Measurements from ENCODE around the gene FLYWCH2. TPM values are rescaled to one million over a fixed set of nuclear protein-coding genes. Genes with fewer than 3 reads are reported as not detected.
"Not testable (repeated sequence)": the region's sequence is repeated elsewhere in the genome, so short reads cannot be mapped to it uniquely, and the experiment has no call there.

FLYWCH2 gene
- total RNA-seq, 1 donor from 2014 or later: 69.5 TPM

DNA sequence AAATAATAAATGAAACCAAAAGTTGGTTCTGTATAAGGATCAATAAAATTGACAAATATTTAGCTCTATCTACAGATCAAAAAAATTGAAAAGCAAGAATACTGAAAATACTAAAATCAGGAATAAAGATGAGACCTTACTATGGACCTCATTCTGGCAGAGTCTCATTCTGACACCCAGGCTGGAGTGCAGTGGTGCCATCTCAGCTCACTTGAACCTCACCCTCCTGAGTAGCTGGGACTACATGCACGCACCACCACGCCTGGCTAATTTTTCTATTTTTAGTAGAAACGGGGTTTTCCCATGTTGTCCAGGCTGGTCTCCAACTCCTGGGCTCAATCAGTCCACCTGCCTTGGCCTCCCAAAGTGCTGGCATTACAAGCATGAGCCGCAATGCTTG, 59.0 kb downstream of the FLYWCH2 start:
- DNase-seq (ENCODE audit: low read depth): no peak
- H3K27me3 ChIP-seq (ENCODE audit: control insufficient read depth, insufficient read depth, low read length): no peaks in the 10 kb centered on the region
- no peak overlapping the region for H3K4me3 ChIP-seq (ENCODE audit: low read depth, low read length)
- no peak for TF ChIP-seq CTCF (IDR thresholded peaks at IDR 0.05; ENCODE audit: insufficient read depth, low read length, poor library complexity, severe bottlenecking)
- H3K36me3 ChIP-seq (ENCODE audit: control insufficient read depth, insufficient read depth, low read length): peaks cover 4% of the 10 kb centered on the region

DNA sequence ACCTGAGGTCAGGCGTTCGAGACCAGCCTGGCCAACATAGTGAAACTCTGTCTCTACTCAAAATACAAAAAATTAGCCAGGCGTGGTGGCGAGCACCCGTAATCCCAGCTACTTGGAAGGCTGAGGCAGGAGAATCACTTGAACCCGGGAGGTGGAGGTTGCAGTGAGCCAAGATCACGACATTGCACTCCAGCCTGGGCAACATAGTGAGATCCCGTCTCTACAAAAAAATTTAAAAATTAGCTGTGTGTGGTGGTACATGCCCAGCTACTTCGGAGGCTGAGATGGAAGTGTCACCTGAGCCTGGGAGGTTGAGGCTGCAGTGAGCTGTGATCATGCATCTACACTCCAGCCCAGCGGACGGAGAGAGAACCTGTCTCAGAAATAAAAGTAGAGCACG, 60.7 kb downstream of the FLYWCH2 start:
- not testable (repeated sequence) for H3K4me3 ChIP-seq (ENCODE audit: low read depth, low read length); H3K27me3 ChIP-seq (ENCODE audit: control insufficient read depth, insufficient read depth, low read length); H3K36me3 ChIP-seq (ENCODE audit: control insufficient read depth, insufficient read depth, low read length); DNase-seq (ENCODE audit: low read depth)

DNA sequence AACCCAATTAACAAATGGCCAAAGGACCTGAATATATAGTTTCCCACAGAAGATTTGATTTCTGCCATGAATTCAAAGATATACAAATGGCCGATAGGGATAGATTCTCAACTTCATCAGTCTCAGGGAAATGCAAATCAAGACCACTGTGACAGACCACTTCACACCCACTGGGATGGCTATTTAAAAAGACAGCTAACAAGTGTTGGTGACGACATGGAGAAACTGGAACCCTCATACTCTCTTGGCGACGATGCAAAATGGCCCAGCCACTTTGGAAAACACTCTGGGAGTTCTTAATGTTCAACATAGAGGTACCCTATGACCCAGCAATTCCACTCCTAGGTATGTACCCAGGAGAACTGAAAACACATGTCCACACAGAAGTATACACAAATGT, 63.6 kb downstream of the FLYWCH2 start:
- H3K36me3 ChIP-seq (ENCODE audit: control insufficient read depth, insufficient read depth, low read length): peaks cover 2% of the 10 kb centered on the region
- no peak for DNase-seq (ENCODE audit: low read depth)
- no peak overlapping the region for H3K4me3 ChIP-seq (ENCODE audit: low read depth, low read length)
- no peak for TF ChIP-seq CTCF (IDR thresholded peaks at IDR 0.05; ENCODE audit: insufficient read depth, low read length, poor library complexity, severe bottlenecking)
- H3K27me3 ChIP-seq (ENCODE audit: control insufficient read depth, insufficient read depth, low read length): no peaks in the 10 kb centered on the region

Other genes with a start within 250 kb of the FLYWCH2 start
- 47.4 and 47.8 TPM in 2 replicates for gene KCTD5, start 200.7 kb upstream of the FLYWCH2 start, total RNA-seq
- 2.9 and 3.1 TPM in 2 replicates for gene PRSS27, start 163.0 kb upstream of the FLYWCH2 start, total RNA-seq
- 82.6 and 136 TPM in 2 replicates for gene SRRM2, start 130.6 kb upstream of the FLYWCH2 start, total RNA-seq
- gene ELOB, start 105.9 kb upstream of the FLYWCH2 start, total RNA-seq: 557 and 714 TPM in 2 replicates
- not detected in 2 replicates for gene PRSS33, start 95.7 kb upstream of the FLYWCH2 start, total RNA-seq
- gene PRSS41, start 84.7 kb upstream of the FLYWCH2 start, total RNA-seq: not detected in 2 replicates
- 0.29 and 3.0 TPM in 2 replicates for gene PRSS21, start 66.0 kb upstream of the FLYWCH2 start, total RNA-seq
- gene ZG16B, start 52.9 kb upstream of the FLYWCH2 start, total RNA-seq: 1.1 and 2.8 TPM in 2 replicates
- 71.8 and 76.0 TPM in 2 replicates for gene PRSS22, start 25.0 kb upstream of the FLYWCH2 start, total RNA-seq
- 48.4 and 66.1 TPM in 2 replicates for gene FLYWCH1, start 28.7 kb downstream of the FLYWCH2 start, total RNA-seq
- gene KREMEN2, start 81.1 kb downstream of the FLYWCH2 start, total RNA-seq: 0.04 and 1.3 TPM in 2 replicates
- gene PAQR4, start 86.1 kb downstream of the FLYWCH2 start, total RNA-seq: 14.2 and 15.2 TPM in 2 replicates
- 5.1 and 6.1 TPM in 2 replicates for gene PKMYT1, start 97.2 kb downstream of the FLYWCH2 start, total RNA-seq
- 1.0 and 3.1 TPM in 2 replicates for gene CLDN9, start 129.7 kb downstream of the FLYWCH2 start, total RNA-seq
- 319 and 359 TPM in 2 replicates for gene CLDN6, start 135.0 kb downstream of the FLYWCH2 start, total RNA-seq
- 572 and 754 TPM in 2 replicates for gene TNFRSF12A, start 137.2 kb downstream of the FLYWCH2 start, total RNA-seq
- gene HCFC1R1, start 140.7 kb downstream of the FLYWCH2 start, total RNA-seq: 10.2 and 18.4 TPM in 2 replicates
- 12.2 and 17.0 TPM in 2 replicates for gene THOC6, start 140.8 kb downstream of the FLYWCH2 start, total RNA-seq
- gene BICDL2, start 153.7 kb downstream of the FLYWCH2 start, total RNA-seq: 6.9 and 9.2 TPM in 2 replicates
- 0.17 TPM in 1 of 2 replicates, not detected in the other for gene MMP25, start 163.3 kb downstream of the FLYWCH2 start, total RNA-seq
- 621 and 682 TPM in 2 replicates for gene IL32, start 182.4 kb downstream of the FLYWCH2 start, total RNA-seq
- not detected in 2 replicates for gene ZSCAN10, start 216.1 kb downstream of the FLYWCH2 start, total RNA-seq
- 25.1 and 27.9 TPM in 2 replicates for gene ZNF205, start 229.4 kb downstream of the FLYWCH2 start, total RNA-seq